ENCODE results near the gene MED13.

Gene MED13

GRCh38 chr17:62064791-62065563 is at the start of gene MED13:
MED13 (minus strand) TSS chr17:62065278; CDS start chr17:62065205, 73 bp downstream.
- DNase-seq (ENCODE audit: low read depth) = no peak

DNA sequence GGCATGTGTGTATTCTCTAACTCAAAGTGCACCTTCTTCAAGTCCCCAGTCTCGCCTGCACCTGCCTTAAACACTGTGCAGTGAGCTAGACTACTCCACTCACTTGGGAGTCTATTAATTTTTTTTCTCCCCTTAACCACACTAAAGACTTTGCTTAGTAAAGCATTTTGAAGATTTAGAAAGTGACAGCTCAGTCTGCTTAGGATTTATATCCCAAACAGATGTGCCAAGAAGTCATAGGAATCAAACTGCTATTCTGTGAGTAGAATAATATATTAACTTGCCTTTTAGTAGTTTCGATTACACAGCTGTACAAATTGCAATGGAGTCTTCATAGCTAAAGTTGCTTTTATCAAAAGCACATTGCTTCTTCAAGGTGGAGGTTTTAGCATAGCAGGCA is 47.2 kb upstream of the MED13 start:
- DNase-seq (ENCODE audit: low read depth) = no peak

GRCh38 chr17:62111562-62112171 is 46.6 kb upstream of the MED13 start:
- no peak for DNase-seq (ENCODE audit: low read depth)

DNA sequence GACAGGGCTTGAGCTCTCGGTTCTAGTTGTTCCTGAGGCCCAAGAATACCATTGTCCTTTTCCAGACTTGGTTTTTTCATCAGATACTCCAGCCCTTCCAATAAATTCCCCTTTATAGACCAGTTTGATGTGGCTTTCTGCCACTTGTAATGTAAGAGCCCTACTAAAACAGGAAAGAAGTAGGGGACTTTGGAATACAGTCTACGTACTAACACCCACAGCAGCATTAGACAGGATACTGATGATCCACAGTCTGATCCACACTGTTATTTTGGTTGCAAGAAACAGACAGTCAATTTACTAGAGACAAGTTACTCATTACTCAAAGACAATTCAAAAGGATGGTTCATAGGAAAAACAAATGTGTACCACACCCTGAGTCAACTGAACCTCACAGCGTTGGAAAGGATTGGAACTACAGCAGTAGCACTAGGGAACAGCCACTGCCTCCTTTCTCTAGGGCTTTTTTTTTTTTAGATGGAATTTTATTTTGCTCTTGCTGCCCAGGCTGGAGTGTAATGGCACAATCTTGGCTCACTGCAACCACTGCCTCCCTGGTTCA is 45.9 kb upstream of the MED13 start:
- no peak for DNase-seq (ENCODE audit: low read depth)

DNA sequence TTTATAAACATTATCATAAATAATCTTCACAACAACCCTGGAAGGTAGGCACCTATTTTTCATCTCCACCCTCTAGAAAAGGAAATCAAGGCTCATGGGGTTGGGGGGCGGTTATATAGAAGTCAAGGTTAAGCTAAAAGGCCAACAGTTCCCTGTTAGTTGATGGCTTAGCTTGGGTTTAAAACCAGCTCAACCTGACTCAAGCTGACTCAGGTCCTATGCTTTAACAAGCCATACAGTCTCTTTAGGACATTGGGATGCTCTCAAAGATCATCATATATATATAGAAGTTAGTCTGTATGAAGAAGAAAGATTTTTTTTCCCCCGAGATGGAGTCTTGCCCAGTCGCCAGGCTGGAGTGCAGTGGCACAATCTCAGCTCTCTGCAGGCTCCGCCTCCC is 44.8 kb upstream of the MED13 start:
- no peak for DNase-seq (ENCODE audit: low read depth)

GRCh38 chr17:62109378-62109902 is 44.4 kb upstream of the MED13 start:
- peak; percentile 55 for DNase-seq (ENCODE audit: low read depth)

GRCh38 chr17:62105861-62106260 is 40.8 kb upstream of the MED13 start:
- DNase-seq (ENCODE audit: low read depth) = no peak

- no peak for DNase-seq (ENCODE audit: low read depth)
Observed at GRCh38 chr17:62105357-62105756, 40.3 kb upstream of the MED13 start.

DNA sequence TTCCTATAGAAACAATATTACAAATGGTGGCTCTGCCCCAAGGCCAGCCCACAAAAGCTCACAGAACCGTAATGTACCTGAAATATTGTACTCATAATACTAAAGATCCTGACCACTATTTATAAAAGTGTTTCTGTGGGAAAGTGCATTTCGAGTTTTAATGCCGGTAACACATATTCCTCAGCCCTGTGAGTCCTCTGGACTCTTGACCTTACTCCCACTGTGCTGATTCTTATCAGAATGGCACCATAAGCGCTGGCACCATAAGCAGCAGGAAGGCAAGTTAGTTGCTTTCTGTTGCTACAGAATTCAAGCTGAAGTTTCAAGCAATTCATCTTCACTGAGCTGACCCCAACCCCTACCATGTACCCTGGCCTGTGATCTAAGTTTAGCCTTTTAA is 36.4 kb upstream of the MED13 start:
- no peak for DNase-seq (ENCODE audit: low read depth)

DNA sequence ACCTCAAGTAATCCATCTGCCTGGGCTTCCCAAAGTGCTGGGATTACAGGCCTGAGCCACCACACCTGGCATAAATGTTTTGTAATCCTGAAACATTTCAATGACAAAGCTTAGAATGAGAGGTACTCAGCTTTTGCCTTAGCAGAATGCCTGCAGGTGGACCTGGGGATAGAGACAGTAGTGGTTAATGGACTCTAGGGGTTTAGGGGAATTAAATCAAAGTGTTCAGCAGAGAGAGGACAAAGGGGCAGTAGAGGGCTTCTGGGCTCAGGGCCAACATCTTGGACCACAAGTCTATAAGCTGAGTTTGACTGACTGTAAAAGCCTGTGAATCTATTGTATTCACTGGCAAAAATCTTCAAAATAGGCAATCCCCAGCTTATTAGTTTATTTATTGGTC is 36.0 kb upstream of the MED13 start:
- DNase-seq (ENCODE audit: low read depth) = no peak

- no peak for DNase-seq (ENCODE audit: low read depth)
Observed at GRCh38 chr17:62100055-62100454, 35.0 kb upstream of the MED13 start.

DNA sequence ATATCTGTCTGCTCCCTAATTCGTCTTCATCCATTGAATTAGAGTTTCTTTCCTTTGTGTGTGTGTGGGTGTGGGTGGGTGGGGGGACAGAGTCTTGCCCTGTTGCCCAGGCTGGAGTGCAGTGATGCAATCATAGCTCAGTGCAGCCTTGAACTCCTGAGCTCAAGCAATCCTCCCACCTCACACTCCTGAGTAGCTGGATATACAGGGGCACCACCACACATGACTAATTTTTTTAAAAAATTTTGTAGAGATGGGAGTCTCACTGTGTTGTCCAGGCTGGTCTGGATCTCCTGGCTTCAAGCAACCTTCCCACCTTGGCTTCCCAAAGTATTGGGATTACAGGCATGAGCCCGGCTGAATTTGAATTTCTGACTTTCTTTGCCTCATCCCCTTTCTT is 34.5 kb upstream of the MED13 start:
- DNase-seq (ENCODE audit: low read depth) = no peak

DNA sequence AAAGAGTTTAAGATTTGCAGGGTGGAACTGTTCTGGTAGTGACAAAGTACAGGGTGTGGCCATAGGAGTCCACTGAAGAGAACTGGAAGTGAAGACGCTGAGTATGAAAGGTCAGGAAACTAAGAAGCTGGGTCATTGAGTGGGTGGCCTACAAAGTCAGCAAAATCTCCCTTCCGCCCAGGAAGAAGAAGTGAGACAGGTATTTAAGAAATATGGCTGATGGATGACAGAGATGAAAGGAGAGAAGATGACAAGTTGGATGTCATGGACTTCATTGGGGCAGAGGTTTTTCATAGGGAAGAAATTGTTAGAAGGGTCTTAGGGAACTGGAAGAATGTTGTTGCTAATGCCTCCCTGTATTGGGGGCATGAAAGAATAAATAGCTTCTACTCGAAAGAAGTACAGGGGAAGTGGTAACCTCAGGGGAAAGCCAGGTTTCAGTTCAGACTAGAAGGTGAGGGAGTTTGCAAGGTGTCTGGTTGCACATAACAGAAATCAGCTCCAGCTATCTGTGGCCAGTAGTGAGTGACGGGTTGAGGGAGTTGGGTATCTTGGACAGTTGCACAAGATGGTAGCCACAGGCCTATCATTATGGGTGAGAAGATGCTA is 33.6 kb upstream of the MED13 start:
- no peak for DNase-seq (ENCODE audit: low read depth)

DNA sequence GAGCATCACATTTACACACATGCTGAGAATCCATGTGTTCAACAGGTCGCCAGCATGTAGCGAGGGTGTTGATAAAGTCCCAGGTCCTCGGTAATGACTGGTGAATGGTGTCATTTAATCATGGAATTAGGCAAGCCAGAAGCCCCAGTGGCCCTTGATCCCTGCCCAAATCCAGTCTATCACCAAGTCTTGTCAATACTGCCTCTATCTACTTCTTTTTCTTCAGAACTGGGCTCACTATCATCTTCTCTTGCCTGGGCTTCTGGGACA is 31.3 kb upstream of the MED13 start:
- no peak for DNase-seq (ENCODE audit: low read depth)

- DNase-seq (ENCODE audit: low read depth) = no peak
Observed at GRCh38 chr17:62094175-62094574, 29.1 kb upstream of the MED13 start.

DNA sequence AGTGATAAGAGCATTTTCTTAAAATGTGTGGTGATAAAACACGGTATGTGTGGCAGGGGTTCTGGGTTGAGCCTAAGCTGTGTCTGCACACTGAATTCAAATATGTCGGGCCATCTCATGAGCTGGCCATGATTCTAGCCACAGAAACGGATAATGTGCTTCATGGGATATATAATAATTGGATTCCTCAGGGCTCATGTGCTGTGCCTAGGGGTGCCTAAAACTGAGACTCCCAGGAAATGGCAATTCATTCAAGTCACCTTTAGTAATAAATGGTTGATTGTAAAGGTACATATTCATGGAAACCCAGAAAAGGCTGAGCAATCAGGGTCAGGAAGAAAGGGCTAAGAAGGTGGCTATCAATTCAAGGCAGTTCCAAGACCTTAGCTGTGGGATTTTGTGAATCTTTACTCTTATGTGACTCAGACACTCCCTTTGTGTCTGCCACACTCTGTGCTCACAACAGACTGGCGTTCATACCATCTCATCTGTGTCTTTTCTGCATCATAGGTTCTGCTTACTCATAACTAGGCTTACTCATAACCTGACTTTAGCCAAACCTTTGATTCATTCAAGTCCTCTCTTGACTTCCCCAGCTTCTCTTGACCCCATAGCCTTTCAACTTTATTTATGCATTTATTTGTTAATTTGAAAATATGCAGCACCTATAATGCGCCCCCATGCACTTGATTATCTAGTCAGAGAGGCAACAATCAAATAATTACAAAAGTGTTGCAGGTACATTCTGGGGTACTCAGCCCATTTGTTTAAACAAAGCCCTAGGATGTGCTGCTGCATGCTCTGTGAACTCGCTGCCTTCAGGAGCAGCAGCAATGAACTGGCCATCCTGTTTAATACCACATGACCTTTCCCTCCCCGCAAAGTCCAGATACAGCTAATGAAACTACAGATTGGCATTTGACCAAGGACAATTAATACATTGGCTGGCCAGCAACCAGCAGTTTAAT is 28.4 kb upstream of the MED13 start:
- DNase-seq (ENCODE audit: low read depth) = peak; percentile 87

DNA sequence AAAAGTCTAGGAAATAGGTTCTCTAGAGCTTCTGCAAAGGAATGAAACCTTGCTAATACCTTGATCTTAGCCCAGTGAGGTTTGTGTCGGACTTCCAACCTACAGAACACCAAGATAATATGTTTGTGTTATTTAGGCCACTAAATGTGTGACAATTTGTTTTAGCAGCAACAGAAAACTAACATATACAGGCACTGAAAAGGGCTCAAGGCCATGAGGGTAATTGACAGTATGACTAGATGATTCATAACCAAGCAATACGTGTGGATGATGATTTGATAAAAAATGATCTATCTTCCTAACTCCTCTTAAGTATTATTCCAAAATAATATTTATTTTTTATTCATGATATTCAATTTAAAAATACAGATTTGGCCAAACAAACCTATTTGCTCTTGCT is 27.7 kb upstream of the MED13 start:
- no peak for DNase-seq (ENCODE audit: low read depth)

DNA sequence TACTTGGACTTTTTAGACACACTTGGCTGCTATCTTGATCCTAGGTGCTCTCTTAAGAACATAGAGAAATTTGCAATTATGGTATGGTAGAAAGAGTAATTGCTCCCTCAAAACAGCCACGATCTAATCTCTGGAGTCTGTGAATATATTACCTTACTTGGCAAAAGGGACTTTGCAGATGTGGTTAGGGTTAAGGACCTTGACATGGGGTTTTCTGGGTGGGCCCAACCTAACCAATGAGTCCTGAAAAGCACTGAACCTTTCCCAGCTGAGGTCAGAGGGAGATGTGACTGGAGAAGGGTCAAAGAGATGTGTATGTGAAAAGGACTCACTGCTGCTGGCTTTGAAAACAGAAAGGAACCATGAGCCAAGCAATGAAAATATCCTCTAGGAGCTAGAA is 26.7 kb upstream of the MED13 start:
- no peak for DNase-seq (ENCODE audit: low read depth)

DNA sequence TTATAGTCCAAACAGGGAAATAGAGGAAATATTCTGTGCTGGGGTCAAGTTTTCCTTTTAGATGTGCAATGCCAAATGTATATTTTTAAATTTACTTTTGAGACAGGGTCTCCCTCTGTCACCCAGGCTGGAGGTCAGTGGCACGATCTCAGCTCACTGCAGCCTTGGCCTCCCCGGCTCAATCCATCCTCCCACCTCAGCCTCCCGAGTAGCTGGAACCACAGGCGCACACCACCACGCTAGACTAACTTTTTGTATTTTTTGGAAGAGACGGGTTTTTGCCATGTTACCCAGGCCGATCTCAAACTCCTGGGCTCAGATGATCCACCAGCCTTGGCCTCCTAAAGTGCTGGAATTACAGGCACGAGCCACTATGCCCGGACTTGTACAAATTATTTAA is 25.8 kb upstream of the MED13 start:
- DNase-seq (ENCODE audit: low read depth) = no peak

- no peak for DNase-seq (ENCODE audit: low read depth)
Observed at GRCh38 chr17:62090021-62090824, 25.1 kb upstream of the MED13 start.

- DNase-seq (ENCODE audit: low read depth) = no peak
Observed at GRCh38 chr17:62089334-62089733, 24.3 kb upstream of the MED13 start.

All from non-pigmented ciliary epithelial cell (primary cell).